ENCODE results near the gene SLC25A20.
"Not testable (repeated sequence)": the region's sequence is repeated elsewhere in the genome, so short reads cannot be mapped to it uniquely, and the experiment has no call there.

SLC25A20 gene

GRCh38 chr3:48898383-48899234, at the start of gene SLC25A20:
Gene SLC25A20 (minus strand): TSS chr3:48898882. CDS start chr3:48898794, 88 bp downstream.
- DNase-seq (ENCODE audit: low read depth in 2 of 2): peak; percentile 77 to 81

GRCh38 chr3:48945891-48946549, 47.3 kb upstream of the SLC25A20 start:
- DNase-seq (ENCODE audit: low read depth in 2 of 2): no peak

DNA sequence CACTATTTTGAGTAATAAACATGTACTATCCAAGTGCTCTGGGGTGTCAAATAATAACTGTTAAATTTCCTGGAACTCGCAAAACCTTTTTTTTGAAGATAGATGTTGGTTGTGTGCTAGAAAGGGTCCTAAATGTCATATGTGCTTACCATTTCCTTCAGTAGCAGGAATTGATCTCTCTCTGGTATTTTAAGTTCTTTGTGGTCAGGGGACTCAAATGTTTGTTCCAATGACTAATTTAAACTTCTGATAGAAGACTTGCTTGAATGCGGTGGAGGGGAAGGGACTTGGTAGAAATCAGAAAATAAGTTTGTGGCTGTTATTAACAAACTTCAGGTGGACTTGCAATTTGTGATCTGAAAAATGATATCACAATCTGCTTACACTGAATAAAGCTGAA, 46.8 kb upstream of the SLC25A20 start:
- DNase-seq (ENCODE audit: low read depth in 2 of 2): no peak

DNA sequence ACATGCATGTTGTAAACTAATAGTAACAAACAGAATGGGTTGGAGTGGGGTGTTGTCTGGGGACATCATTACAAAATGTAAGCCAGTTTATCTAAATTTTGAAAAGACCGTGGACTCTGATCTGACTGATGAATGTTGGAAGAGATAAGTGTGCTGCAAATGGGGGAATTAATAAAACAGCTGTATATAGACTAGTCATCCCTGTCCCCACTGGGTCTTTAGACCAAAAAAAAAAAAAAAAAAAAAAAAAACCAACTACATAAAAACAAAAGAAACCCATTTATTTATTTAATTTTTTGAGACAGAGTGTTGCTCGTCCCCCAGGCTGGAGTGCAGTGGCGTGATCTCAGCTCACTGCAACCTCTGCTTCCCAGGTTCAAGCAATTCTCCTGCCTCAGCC, 40.0 kb upstream of the SLC25A20 start:
- no peak for DNase-seq (ENCODE audit: low read depth in 2 of 2)

DNA sequence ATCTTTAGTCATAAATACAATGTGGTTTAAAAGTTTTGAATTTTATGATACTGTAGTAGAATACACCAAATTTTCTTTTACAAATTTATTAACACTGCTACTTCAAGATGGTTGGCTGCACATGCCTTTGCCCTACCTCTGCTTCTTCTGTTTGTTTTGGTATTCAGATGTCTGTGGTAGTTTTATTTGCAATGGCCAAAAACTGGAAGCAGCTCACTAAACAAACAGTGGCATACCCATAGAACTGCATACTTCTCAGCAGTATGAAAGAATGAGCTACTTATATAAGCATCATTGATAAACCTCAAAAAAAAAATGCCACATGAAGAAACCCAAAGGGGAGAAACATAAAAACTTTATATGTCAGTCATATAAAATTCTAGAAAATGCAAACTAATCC, 39.5 kb upstream of the SLC25A20 start:
- no peak for DNase-seq (ENCODE audit: low read depth in 2 of 2)

- DNase-seq (ENCODE audit: low read depth in 2 of 2): no peak
Observed at GRCh38 chr3:48935530-48935929, 36.8 kb upstream of the SLC25A20 start.

DNA sequence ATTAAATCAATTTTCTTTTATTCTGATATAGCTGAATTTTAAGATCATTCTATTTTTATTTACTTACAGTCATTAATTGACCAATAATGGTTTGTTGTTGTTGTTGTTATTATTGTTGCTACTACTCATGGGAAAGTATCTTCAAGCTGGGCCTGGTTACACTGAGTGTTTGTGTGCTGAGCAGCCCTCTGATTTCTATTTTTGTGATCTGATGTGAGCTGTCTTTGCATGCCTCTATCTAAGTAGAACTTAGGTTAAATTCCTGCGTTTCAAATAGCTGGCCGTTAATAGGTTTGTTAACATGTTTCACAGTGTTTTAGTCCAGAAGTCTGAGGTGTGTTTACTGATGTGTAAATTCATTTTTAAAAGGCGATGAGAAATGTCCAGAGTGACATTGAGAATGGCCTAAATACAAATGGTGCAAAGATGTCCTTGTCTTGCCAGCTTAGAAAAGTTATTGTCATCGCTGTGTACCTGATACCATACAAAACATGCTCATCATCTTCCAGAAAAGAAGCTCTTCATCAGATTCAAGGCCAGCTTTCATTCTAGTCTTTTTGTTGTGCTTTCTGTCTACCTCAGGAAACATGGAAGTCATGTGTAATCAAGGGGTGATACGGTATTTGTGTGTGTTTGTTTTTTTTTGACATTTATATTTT, 35.8 kb upstream of the SLC25A20 start:
- DNase-seq (ENCODE audit: low read depth in 2 of 2): no peak

DNA sequence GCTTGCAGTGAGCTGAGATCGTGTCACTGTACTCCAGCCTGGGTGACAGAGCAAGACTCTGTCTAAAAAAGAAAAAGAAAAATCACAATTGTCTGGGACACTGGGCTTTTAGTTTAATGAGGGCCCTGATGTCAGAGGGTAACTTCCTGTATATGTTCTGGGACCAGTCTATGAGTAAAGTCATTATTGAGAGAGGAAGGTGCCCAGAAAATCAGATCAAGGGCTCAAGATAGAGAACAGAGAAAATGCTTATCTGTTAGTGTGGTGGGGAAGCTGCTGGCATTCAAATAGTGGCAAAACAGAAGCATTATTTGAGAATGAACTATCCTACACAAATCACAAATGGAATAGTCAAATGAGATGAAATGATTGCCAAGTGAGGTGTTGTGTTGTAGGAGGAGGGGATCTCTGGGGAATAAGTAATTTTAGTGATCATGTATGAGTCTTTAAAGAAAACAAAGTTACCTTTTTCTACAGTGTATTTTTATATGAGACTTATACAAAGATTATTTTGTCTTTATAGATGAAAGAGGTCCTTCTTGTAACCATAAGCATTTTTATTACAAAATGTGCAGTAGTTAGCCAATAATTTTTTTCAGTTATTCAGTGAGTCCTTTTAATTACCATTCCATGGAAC, 33.4 kb upstream of the SLC25A20 start:
- DNase-seq (ENCODE audit: low read depth in 2 of 2): no peak

- no peak for DNase-seq (ENCODE audit: low read depth in 2 of 2)
Observed at GRCh38 chr3:48930590-48930989, 31.9 kb upstream of the SLC25A20 start.

DNA sequence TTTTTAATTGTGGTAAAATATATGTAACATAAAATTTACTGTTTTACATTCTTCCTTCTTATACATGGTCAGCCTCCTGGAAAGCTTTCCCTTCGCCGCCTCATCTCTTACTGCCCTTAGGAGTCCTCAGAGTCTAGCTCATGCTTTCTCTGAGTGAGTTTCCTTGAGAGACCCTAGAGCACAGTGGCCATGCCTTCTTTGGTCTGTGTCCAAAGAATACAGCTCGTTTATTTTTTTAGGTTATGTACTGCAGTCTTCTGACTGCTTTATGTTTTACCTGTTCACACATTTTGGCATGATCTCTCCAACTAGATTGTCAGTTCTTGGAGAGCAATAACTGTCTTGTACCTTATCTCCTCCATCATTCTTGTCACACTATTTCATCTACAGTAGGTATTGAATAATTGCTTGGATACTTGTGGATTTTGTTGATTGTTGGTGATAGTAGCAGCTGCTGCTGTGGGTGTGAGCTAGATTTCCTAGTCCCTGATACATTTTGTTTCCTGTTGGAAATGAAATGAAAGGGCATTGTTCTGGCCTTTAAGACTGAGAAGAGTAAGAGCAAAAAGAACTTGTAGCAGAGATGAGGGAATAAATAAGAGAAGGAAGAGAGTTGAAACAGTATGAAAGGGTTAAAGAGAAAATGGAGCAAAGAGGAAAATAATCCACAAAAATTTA, 30.8 kb upstream of the SLC25A20 start:
- DNase-seq (ENCODE audit: low read depth in 2 of 2): no peak

DNA sequence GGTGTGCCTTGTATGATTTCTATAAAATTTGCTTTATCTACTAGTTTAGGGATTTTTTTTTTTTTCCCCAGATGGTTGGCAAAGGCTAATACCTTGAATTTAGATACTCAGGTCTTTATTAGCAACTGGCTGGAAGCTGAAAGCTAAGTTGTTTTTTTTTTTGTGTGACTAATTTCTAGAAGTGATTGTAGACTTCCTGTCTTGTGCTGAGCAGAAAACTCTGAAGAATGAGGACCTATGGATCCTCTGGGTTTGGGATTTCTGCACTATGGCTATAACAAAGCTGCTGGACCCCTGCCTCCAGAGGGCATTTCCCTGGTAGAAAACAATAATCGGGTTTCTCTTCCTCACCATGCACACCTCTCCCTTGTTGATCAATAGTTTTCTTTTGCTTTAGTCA, 30.0 kb upstream of the SLC25A20 start:
- DNase-seq (ENCODE audit: low read depth in 2 of 2): no peak

- no peak for DNase-seq (ENCODE audit: low read depth in 2 of 2)
Observed at GRCh38 chr3:48927928-48928327, 29.2 kb upstream of the SLC25A20 start.

- no peak for DNase-seq (ENCODE audit: low read depth in 2 of 2)
Observed at GRCh38 chr3:48926425-48927392, 28.0 kb upstream of the SLC25A20 start.

DNA sequence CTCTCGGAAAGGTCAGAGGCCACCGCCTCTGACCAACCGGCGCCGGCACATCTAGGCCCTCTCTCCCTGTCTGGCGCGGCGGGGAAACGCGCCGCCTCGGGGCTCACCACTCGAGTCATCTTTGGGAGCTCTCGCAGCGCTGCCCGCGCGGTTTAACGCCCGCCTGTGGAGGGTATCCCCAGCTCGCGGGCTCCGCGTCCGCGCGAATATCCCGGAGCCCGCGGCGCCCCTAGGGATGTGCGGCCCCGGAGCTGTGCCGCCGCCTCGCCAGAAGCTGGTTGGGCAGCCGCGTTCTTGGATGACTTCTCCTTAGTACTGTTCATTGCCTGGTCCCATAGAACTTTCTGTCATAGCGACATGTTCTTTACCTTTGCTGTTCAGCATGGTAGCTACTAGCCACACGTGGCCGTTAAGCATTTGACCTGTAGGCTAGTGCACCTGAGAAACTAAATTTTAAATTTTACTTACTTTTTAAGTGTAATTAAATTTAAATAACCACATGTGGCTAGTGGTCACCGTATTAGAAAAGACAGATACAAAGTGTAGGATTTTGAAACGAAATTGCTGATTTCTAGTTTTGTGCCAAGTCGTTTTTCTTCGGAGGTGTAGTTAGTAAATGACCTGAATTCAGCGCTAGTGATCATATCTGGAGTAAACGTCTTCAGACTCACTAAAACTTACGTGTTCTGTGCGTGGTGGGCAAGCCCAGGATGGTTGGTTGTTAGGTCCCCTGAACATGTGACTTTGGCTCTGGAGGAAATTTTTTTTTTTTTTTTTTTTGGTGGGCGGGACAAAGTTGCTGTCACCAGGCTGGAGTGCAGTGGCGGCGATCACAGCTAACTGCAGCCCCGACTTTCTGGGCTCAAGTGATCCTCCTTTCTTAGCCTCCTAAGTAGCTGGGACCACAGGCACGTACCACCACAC, 20.8 kb upstream of the SLC25A20 start:
- no peak for DNase-seq (ENCODE audit: low read depth in 2 of 2)

DNA sequence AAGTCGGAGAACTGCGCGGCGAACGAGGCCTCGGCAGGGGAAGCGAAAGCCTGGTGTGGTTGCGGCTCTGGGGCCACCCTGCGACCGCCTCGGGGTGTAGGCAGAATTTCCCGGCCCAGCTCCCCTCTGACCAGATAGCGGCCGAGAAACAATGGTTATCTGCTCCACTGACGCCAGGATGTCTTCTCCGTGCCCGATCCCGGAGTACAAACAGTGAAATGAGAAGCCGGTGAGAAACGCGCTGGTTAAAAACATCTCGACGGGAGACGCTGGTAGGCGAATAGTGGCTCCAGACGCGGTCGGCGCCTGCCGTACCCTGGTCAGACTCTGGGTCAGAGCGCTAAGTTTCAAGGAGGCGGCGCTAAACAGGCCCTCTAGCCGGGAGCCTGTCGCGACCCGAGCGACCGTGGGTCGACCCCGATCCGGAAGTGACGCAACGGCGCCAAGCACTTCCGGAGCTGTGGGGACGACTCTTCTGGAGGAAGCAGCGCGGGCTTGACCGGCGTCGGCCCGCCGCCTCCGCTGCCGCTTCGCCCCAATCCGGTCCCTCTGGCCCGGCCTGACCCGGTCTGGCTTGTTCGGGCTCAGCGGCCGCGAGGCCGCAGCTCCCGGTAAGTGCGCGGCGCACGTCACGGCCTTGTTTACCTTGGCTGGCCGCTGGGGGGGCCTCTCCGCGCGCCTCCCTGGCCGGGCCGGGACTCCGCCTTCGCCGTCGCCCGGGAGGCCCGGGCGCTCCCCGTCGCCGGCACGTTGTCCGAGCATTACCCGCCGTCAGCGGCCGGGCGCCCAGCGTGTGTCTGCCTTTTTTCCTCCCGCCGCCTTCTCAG, 19.9 kb upstream of the SLC25A20 start, which contains the start of gene ARIH2:
ARIH2 (plus strand) TSS at position 455 of the 827 bp plus-strand sequence. CDS start 8,717 bp downstream, outside the sequence.
- DNase-seq (ENCODE audit: low read depth in 2 of 2): peak; percentile 70 to 78

DNA sequence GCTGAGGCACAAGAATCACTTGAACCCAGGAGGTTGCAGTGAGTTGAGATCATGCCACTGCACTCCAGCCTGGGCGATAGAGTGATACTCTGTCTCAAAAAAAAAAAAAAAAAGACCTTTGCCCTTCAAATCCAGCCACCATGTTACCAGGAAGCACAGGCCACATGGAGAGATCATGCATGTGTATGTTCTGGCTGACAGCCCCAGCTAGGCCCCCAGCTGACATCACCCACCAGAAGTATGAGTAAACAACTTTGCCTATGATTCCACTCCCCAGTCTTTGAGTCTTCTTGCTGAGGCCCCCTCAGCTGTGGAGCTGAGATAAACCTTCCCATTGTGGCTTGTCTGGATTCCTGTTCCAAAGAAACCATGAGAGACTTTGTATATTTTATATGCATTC, 16.6 kb upstream of the SLC25A20 start:
- DNase-seq (ENCODE audit: low read depth in 2 of 2): no peak

DNA sequence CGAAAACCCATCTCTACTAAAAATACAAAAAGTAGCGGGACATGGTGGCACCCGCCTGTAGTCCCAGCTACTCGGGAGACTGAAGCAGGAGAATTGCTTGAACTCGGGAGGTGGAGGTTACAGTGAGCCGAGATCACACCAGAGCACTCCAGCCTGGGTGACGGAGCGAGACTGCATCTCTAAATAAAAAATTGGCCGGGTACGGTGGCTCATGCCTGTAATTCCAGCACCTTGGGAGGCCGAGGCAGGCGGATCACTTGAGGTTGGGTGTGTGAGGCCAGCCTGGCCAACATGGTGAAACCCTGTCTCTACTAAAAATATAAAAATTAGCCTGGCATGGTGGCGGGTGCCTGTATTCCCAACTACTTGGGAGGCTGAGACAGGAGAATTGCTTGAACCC, 8.3 kb upstream of the SLC25A20 start:
- not testable (repeated sequence) for DNase-seq (ENCODE audit: low read depth in 2 of 2)

- DNase-seq (ENCODE audit: low read depth in 2 of 2): no peak
Observed at GRCh38 chr3:48899273-48899672, 591 bp upstream of the SLC25A20 start.
